GM12878 (cell line): ENCODE data around the gene CCN6. TPM values are rescaled to one million over a fixed set of nuclear protein-coding genes. Genes with fewer than 3 reads are reported as not detected.

Experiments
- ATAC-seq: fragments of 200-7000 bp; cut with Tn5 transposase; 3 replicates; pipeline ENCODE4 v1.9.1; 2020; ENCODE audit warnings: mild to moderate bottlenecking, moderate library complexity
- BruUV-seq: library from RNA; stranded (reverse); fragments of 400-500 nt; replicated peaks from 2 replicates; lab custom pipeline; 2021; lab: Mats Ljungman, UMichigan
- CTCF ChIA-PET: fragments of 300-600 bp; sonication (Branson Sonifier 250); formaldehyde crosslinking; extraction: SDS; loops from one replicate; lab custom pipeline; 2021; ENCODE audit warnings: inconsistent platforms; lab: Yijun Ruan, JAX
- POLR2A ChIA-PET: fragments of 350-600 bp; formaldehyde crosslinking; extraction: SDS; loops from one replicate; lab custom pipeline; 2021; ENCODE audit warnings: inconsistent platforms; lab: Charles Lee
- RAD21 ChIA-PET: fragments of 300-600 bp; sonication (Branson Sonifier 250); formaldehyde crosslinking; loops from one replicate; lab custom pipeline; 2023; ENCODE audit warnings: antibody characterized with exemption; ENCODE audit not compliant: unreplicated experiment; lab: Charles Lee
- SMC1A ChIA-PET: fragments of 300-600 bp; sonication (Branson Sonifier 250); formaldehyde crosslinking; loops from one replicate; lab custom pipeline; 2023; ENCODE audit not compliant: unreplicated experiment, uncharacterized antibody; lab: Charles Lee
- DNase-seq: peaks from one replicate; pipeline ENCODE4 v3.0.0-alpha.2; 2011; ENCODE audit warnings: low read depth, low spot score
- FAIRE-seq: peaks from 3 replicates; lab custom pipeline; 2011; peaks lifted over from hg19 to GRCh38; lab: Jason Lieb, UNC
- H2AFZ ChIP-seq: 2 replicates; pipeline ENCODE4 v1.6.0; 2011; ENCODE audit warnings: low read depth, low read length, control low read depth; ENCODE audit not compliant: control insufficient read depth
- H3K27ac ChIP-seq: 2 replicates; pipeline ENCODE4 v1.5.1; 2011; ENCODE audit warnings: control low read depth; ENCODE audit not compliant: control insufficient read depth, insufficient read depth
- H3K27me3 ChIP-seq, 2 experiments: replicated peaks in 1 of 2; 2 replicates each; pipeline versions ENCODE4 v1.6.0 to v1.6.1; 2011; ENCODE audit warnings: low read length in 1 of 2; ENCODE audit not compliant: control insufficient read depth in 2 of 2, insufficient read depth in 2 of 2
- H3K36me3 ChIP-seq, 2 experiments: 2 replicates each; pipeline ENCODE4 v1.5.1; 2011; ENCODE audit warnings: low read length in 1 of 2; ENCODE audit not compliant: control insufficient read depth in 2 of 2, insufficient read depth in 2 of 2
- H3K4me1 ChIP-seq: 2 replicates; pipeline ENCODE4 v1.6.1; 2011; ENCODE audit warnings: mild to moderate bottlenecking, low read length, moderate library complexity, mixed read lengths; ENCODE audit not compliant: control insufficient read depth, insufficient read depth
- H3K4me2 ChIP-seq: 2 replicates; pipeline ENCODE4 v1.6.0; 2011; ENCODE audit warnings: control low read depth; ENCODE audit not compliant: control insufficient read depth, insufficient read depth
- H3K4me3 ChIP-seq: fragments of 200-600 bp; sonication (generic); 2 replicates; pipeline ENCODE4 v1.5.1; 2016
- H3K79me2 ChIP-seq: 2 replicates; pipeline ENCODE4 v1.6.0; 2011; ENCODE audit warnings: low read length; ENCODE audit not compliant: control insufficient read depth, insufficient read depth
- H3K9ac ChIP-seq: 2 replicates; pipeline ENCODE4 v1.8.0; 2011; ENCODE audit warnings: low read length, control low read depth, mixed read lengths; ENCODE audit not compliant: control insufficient read depth, insufficient read depth
- H3K9me3 ChIP-seq: replicated peaks from 3 replicates; pipeline ENCODE4 v1.5.1; 2011; ENCODE audit warnings: mild to moderate bottlenecking, low read length; ENCODE audit not compliant: control insufficient read depth, insufficient read depth
- H4K20me1 ChIP-seq: 2 replicates; pipeline ENCODE4 v1.6.0; 2011; ENCODE audit not compliant: control insufficient read depth, insufficient read depth
- MTA2 ChIP-seq: fragments of 450-650 bp; IDR thresholded peaks from 2 replicates; pipeline ENCODE4 v1.6.1; 2016; ENCODE audit warnings: low read depth, mild to moderate bottlenecking, moderate library complexity
- POLR2AphosphoS2 ChIP-seq: IDR thresholded peaks from 2 replicates; pipeline ENCODE4 v1.6.1; 2011; ENCODE audit warnings: low read depth, mild to moderate bottlenecking, low read length, improper control_type of control experiment, moderate library complexity
- STAT3 ChIP-seq: IDR thresholded peaks from 2 replicates; pipeline ENCODE4 v1.6.1; 2011; ENCODE audit warnings: low read depth, low read length, improper control_type of control experiment
- WGBS: methylation state at CpG from one replicate; pipeline ENCODE4 v1.1.6; 2016; ENCODE audit warnings: low lambda C conversion rate; ENCODE audit not compliant: insufficient replicate concordance, insufficient coverage; ENCODE audit errors: missing lambda C conversion rate; 5-methylcytosine and 5-hydroxymethylcytosine counted together
- in situ Hi-C: fragments of 300-500 bp; cut with MboI; formaldehyde crosslinking; loops from 9 replicates; pipeline ENCODE4 v1.14.3; 2018; ENCODE audit warnings: mixed read lengths
- intact Hi-C: fragments of 100-400 bp; cut with micrococcal nuclease; formaldehyde crosslinking; loops from one replicate; pipeline ENCODE4 v1.14.2; 2022; ENCODE audit not compliant: unreplicated experiment
- polyA plus RNA-seq, 11 experiments: library from polyadenylated mRNA; depleted of rRNA in 4 of 11; unstranded in 6 of 11; stranded (reverse) in 5 of 11; fragments of >200 nt; fragmentation: Nextera tagmentation in 4 of 11; fragmentation: Illumina TruSeq in 1 of 11; extraction: Ambion mirVana in 4 of 11; extraction: Trizol in 1 of 11; gene quantifications; 1 replicate in 1 of 11; 2 replicates in 10 of 11; pipeline versions ENCODE4 v1.2.1 to v1.2.3, GENCODE V29; 2011 to 2016; ENCODE audit warnings: inconsistent platforms in 2 of 11, missing spikeins in 2 of 11, low read depth in 1 of 11
- total RNA-seq, 4 experiments: library from RNA; depleted of rRNA in 3 of 4; stranded (reverse); fragments of >200 nt in 3 of 4; fragmentation: Illumina TruSeq in 1 of 4; extraction: Trizol in 1 of 4; gene quantifications; 2 replicates each; pipeline versions ENCODE4 v1.2.1 to v1.2.3, GENCODE V29; 2013 to 2021
- TF ChIP-seq, protein P1 (sequence below): IDR thresholded peaks from 2 replicates; pipeline ENCODE4 v1.6.1; 2011; ENCODE audit warnings: mild to moderate bottlenecking, low read depth, low read length, moderate library complexity; ENCODE audit not compliant: insufficient replicate concordance

Gene CCN6
- total and polyA plus RNA-seq, 10 of the 15 experiments (the other 5 are each of a cell fraction or from before 2014, with no cell fraction given): 0.05 to 0.24 (median 0.19) TPM; not detected in 5

DNA sequence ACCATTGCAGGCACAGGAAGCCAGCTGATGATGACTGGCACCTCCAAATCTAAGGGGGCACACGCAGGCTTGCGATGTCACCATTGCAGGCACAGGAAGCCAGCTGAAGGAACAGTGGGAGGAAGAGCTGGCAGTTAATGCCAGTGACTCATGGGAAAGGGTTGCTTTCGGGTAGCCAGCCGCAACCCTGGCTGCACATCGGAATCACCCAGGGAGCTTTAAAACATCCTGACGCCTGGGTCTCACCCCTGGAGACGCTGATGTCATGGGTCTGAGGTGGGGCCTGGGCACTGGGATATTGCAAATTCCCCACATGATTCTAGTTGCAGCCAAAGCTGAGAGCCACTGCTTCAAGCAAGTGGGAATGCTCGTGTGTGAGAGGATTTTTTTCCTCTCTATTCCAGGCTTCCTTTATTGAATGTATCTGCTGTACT, 16.1 kb upstream of the CCN6 start (continued):
- TF ChIP-seq, protein P1, sequence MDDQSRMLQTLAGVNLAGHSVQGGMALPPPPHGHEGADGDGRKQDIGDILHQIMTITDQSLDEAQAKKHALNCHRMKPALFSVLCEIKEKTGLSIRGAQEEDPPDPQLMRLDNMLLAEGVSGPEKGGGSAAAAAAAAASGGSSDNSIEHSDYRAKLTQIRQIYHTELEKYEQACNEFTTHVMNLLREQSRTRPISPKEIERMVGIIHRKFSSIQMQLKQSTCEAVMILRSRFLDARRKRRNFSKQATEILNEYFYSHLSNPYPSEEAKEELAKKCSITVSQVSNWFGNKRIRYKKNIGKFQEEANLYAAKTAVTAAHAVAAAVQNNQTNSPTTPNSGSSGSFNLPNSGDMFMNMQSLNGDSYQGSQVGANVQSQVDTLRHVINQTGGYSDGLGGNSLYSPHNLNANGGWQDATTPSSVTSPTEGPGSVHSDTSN: no peak
- TF ChIP-seq STAT3: no peak
- TF ChIP-seq, all 136 proteins: peak for 0

DNA sequence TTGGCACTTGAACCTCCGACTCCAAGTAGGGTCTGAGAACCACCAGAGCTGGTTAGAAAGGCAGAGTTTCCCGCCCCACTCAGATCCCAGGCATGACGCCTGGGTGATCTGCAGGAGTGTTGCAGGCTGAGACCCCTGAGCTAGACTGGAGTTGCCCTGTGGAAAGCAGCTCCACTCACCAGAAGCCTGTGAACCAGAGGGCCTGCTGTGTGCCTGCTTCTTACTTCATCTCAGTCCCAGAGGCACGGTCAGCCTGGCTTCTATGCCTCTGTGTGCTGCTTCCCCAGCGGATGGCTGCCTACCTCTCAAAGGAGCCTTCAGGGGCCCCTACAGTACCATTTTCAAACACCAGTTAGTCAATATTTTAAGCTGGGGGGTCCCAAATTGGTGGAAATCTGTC, 15.6 kb upstream of the CCN6 start:
- H2AFZ ChIP-seq: no peak overlapping the region
- FAIRE-seq: no peak
- SMC1A ChIA-PET: interaction anchor here (0.5 to 6.6 kb wide), 5 partner anchors 17 to 689 kb away, joined by 3 to 53 read pairs (median 3); no protein-coding TSS in a partner anchor
- H3K9me3 ChIP-seq: no peaks in the 10 kb centered on the region
- DNase-seq: no peak
- intact Hi-C loops: no loop called here
- H3K27me3 ChIP-seq: no peaks in the 10 kb centered on the region
- RAD21 ChIA-PET: interaction anchor here (0.8 kb wide), 1 partner anchor 313 kb away, joined by 3 read pairs; no protein-coding TSS in a partner anchor
- no peak overlapping the region for H3K27ac ChIP-seq
- no peaks in the 10 kb centered on the region for H3K79me2 ChIP-seq
- H3K4me1 ChIP-seq: no peaks in the 10 kb centered on the region
- CTCF ChIA-PET: interaction anchor here (2.2 to 9.4 kb wide), 4 partner anchors 10 to 328 kb away, joined by 7 to 96 read pairs (median 36); no protein-coding TSS in a partner anchor
- 34% methylated on average over 5 of the region's 5 CpGs for WGBS
- TF ChIP-seq POLR2AphosphoS2 (no peak), MTA2 (no peak)
- TF ChIP-seq, all 136 proteins: peak for 0
- POLR2A ChIA-PET: interaction anchor here (0.8 kb wide), 1 partner anchor 31 kb away, joined by 3 read pairs; no protein-coding TSS in a partner anchor
- Histone ChIP-seq H4K20me1 (no peaks in the 10 kb centered on the region), H3K36me3 (no peaks in the 10 kb centered on the region), H3K4me2 (no peak overlapping the region), H3K4me3 (no peak overlapping the region), H3K9ac (no peak overlapping the region)
- BruUV-seq: no TSS peak
- no peak for ATAC-seq
- in situ Hi-C loops: no loop called here
